ENCODE results near the gene RNF151. TPM values are rescaled to one million over a fixed set of nuclear protein-coding genes. Genes with fewer than 3 reads are reported as not detected.

RNF151 gene
- total and polyA plus RNA-seq, 2 of the 13 experiments (the other 11 are each of a cell fraction or from before 2014, with no cell fraction given) = not detected

GRCh38 chr16:1964506-1965395 is 1.9 kb upstream of the RNF151 start, which contains the start of gene RPS2 (continued):
- no peak for TF ChIP-seq CSRNP1 (CRISPR knock-in tag; IDR thresholded peaks at IDR 0.05)
- TF ChIP-seq ZNF329 (CRISPR knock-in tag; IDR thresholded peaks at IDR 0.05; ENCODE audit: low read depth) = peak; percentile 40; the same call in 1 of the 2 replicates
- TF ChIP-seq ZBTB1 (CRISPR knock-in tag; IDR thresholded peaks at IDR 0.05; ENCODE audit: borderline replicate concordance) = no peak
- TF ChIP-seq ZNF414 (CRISPR knock-in tag; IDR thresholded peaks at IDR 0.05) = peak; percentile 81; the same call in 1 of the 2 replicates
- TF ChIP-seq POGZ (CRISPR knock-in tag; IDR thresholded peaks at IDR 0.05) = peak; percentile 59
- TF ChIP-seq ZBTB37 (CRISPR knock-in tag; IDR thresholded peaks at IDR 0.05) = no peak
- TF ChIP-seq ZNF83 (CRISPR knock-in tag; IDR thresholded peaks at IDR 0.05; ENCODE audit: borderline replicate concordance) = no peak
- peak; percentile 65; the same call in 1 of the 2 replicates for TF ChIP-seq ZMAT3 (CRISPR knock-in tag; conservative IDR thresholded peaks at IDR 0.05)
- TF ChIP-seq HNF1B (CRISPR knock-in tag; IDR thresholded peaks at IDR 0.05) = peak; percentile 69
- TF ChIP-seq ZNF205 (CRISPR knock-in tag; IDR thresholded peaks at IDR 0.05) = peak; percentile 62; the same call in 1 of the 2 replicates
- TF ChIP-seq TAF15 (IDR thresholded peaks at IDR 0.05; ENCODE audit: low read depth, low read length, poor library complexity, severe bottlenecking) = peak; percentile 80
- TF ChIP-seq ZSCAN21 (CRISPR knock-in tag; IDR thresholded peaks at IDR 0.05; ENCODE audit: borderline replicate concordance) = no peak
- 0 out of 2 replicates have a peak, but pooled peaks have one; percentile 75 for TF ChIP-seq ZNF280D (CRISPR knock-in tag; IDR thresholded peaks at IDR 0.05)
- TF ChIP-seq ZNF589 (CRISPR knock-in tag; conservative IDR thresholded peaks at IDR 0.05) = no peak
- TF ChIP-seq ZNF709 (CRISPR knock-in tag; IDR thresholded peaks at IDR 0.05) = peak; percentile 90; the same call in 1 of the 2 replicates
- no peak for TF ChIP-seq HIC2 (CRISPR knock-in tag; IDR thresholded peaks at IDR 0.05; ENCODE audit: low read depth)
- no peak for TF ChIP-seq MAFF (IDR thresholded peaks at IDR 0.05; ENCODE audit: low read depth, low read length)

Data from HepG2 (cell line).